GM12892 (cell line): Measurements from ENCODE around the gene BANF2.

Experiments used
- POLR2A ChIP-seq: IDR thresholded peaks from 2 replicates; pipeline ENCODE4 v1.6.1; 2011; ENCODE audit warnings: low read depth, low read length, control low read depth
- POLR2AphosphoS5 ChIP-seq: IDR thresholded peaks from 2 replicates; pipeline ENCODE4 v1.6.1; 2011; ENCODE audit warnings: low read depth, low read length, control low read depth
- TAF1 ChIP-seq: IDR thresholded peaks from 2 replicates; pipeline ENCODE4 v1.6.1; 2011; ENCODE audit warnings: low read depth, mild to moderate bottlenecking, control low read depth, low read length, borderline replicate concordance

DNA sequence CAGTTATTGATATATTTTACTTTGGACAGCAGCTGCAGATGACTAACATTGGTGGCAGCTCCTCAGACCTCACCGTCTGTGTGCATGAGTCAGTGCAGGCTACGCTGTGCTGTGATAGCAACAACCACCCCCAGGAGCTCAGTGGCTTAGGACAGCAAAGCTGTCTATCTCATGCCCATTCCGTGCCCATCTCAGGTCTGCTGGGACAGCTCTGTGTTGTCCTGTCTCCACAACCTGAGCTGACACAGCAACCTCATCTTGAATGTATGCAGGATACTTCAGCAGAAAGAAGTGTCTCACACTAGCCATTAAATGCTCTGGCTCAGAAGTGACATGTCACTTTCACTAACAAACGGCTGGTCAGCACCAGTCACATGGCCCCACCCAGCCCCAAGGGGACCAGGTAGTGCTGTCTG, 47.7 kb downstream of the BANF2 start:
- TF ChIP-seq POLR2A (no peak), POLR2AphosphoS5 (no peak), TAF1 (no peak)
